B cell (primary cell): ENCODE data around the gene AGAP1. TPM values are rescaled to one million over a fixed set of nuclear protein-coding genes. Genes with fewer than 3 reads are reported as not detected.

Source experiments
- ATAC-seq: fragments of 200-7000 bp; cut with Tn5 transposase; one replicate; pipeline ENCODE4 v1.10.0; 2021; ENCODE audit warnings: low read depth, mild to moderate bottlenecking, moderate number of reproducible peaks, moderate library complexity
- CTCF ChIA-PET: fragments of 350-600 bp; sonication (Branson Sonifier 250); formaldehyde crosslinking; loops from one replicate; lab custom pipeline; 2021; ENCODE audit warnings: antibody characterized with exemption, inconsistent platforms; lab: Charles Lee
- POLR2A ChIA-PET: fragments of 350-600 bp; sonication (Branson Sonifier 250); formaldehyde crosslinking; loops from one replicate; lab custom pipeline; 2021; ENCODE audit warnings: antibody characterized with exemption; lab: Charles Lee
- DNase-seq: peaks from one replicate; pipeline ENCODE4 v3.0.0; 2013
- H2AFZ ChIP-seq: 2 replicates; pipeline ENCODE4 v1.6.1; 2012; ENCODE audit warnings: mild to moderate bottlenecking, low read depth, low read length; ENCODE audit not compliant: insufficient read depth, poor library complexity, severe bottlenecking
- H3K27ac ChIP-seq, 2 donors: 1 replicate in 1 of 2; 2 replicates in 1 of 2; pipeline ENCODE4 v1.5.1; 2012 to 2013; ENCODE audit warnings: low read length in 2 of 2, mild to moderate bottlenecking in 2 of 2, moderate library complexity in 1 of 2
- H3K27me3 ChIP-seq, 4 experiments: fragments of 200-600 bp in 1 of 4; sonication (generic) in 1 of 4; replicated peaks in 1 of 4; 1 replicate in 2 of 4; 2 replicates in 2 of 4; pipeline versions ENCODE4 v1.6.1 to v1.7.0; 2013 to 2016; ENCODE audit warnings: low read length in 3 of 4, mild to moderate bottlenecking in 2 of 4, mixed read lengths in 1 of 4, moderate library complexity in 1 of 4; ENCODE audit not compliant: insufficient read depth in 4 of 4, control insufficient read depth in 3 of 4; ENCODE audit errors: control extremely low read depth in 1 of 4
- H3K36me3 ChIP-seq, 2 experiments: replicated peaks in 1 of 2; 1 replicate in 1 of 2; 2 replicates in 1 of 2; pipeline versions ENCODE4 v1.6.1 to v1.7.1; 2013; ENCODE audit warnings: low read length in 1 of 2; ENCODE audit not compliant: insufficient read depth in 2 of 2, control insufficient read depth in 1 of 2; ENCODE audit errors: control extremely low read depth in 1 of 2, extremely low read depth in 1 of 2
- H3K4me1 ChIP-seq, 2 donors: fragments of 200-600 bp in 1 of 2; sonication (generic) in 1 of 2; 1 replicate in 1 of 2; 2 replicates in 1 of 2; pipeline versions ENCODE4 v1.5.1 to v1.6.1; 2013 to 2017; ENCODE audit warnings: low read length in 2 of 2; ENCODE audit not compliant: control insufficient read depth in 2 of 2, insufficient read depth in 2 of 2
- H3K4me2 ChIP-seq: replicated peaks from 2 replicates; pipeline ENCODE3; 2012; ENCODE audit warnings: mild to moderate bottlenecking, low read depth, low read length; ENCODE audit not compliant: poor library complexity, severe bottlenecking
- H3K4me3 ChIP-seq, 5 experiments: fragments of 200-600 bp in 1 of 5; sonication (generic) in 1 of 5; 1 replicate in 3 of 5; 2 replicates in 2 of 5; pipeline versions ENCODE4 v1.5.1 to v1.7.0; 2011 to 2016; ENCODE audit warnings: low read length in 4 of 5, mild to moderate bottlenecking in 4 of 5, low read depth in 2 of 5, control low read depth in 1 of 5, moderate library complexity in 1 of 5; ENCODE audit not compliant: insufficient read depth in 1 of 5; ENCODE audit errors: control extremely low read depth in 1 of 5, extremely low read depth in 1 of 5
- H3K79me2 ChIP-seq: fragments of 200-600 bp; sonication (generic); one replicate; pipeline ENCODE4 v1.6.0; 2016; ENCODE audit warnings: low read length; ENCODE audit not compliant: control insufficient read depth, insufficient read depth
- H3K9ac ChIP-seq: fragments of 200-600 bp; sonication (generic); 2 replicates; pipeline ENCODE4 v1.6.1; 2017; ENCODE audit warnings: mild to moderate bottlenecking, low read length, moderate library complexity
- H3K9me3 ChIP-seq, 3 donors: one replicate each; pipeline versions ENCODE4 v1.6.1 to v1.7.1; 2013; ENCODE audit warnings: low read length in 2 of 3; ENCODE audit not compliant: control insufficient read depth in 2 of 3, insufficient read depth in 1 of 3; ENCODE audit errors: control extremely low read depth in 1 of 3
- H4K20me1 ChIP-seq: 2 replicates; pipeline ENCODE4 v1.6.0; 2012; ENCODE audit warnings: mild to moderate bottlenecking, low read length; ENCODE audit not compliant: insufficient read depth, control insufficient read depth, poor library complexity, severe bottlenecking
- H3K27ac Mint-ChIP-seq: one replicate; pipeline ENCODE4 v1.8.0; 2021; ENCODE audit warnings: mixed read lengths
- H3K27me3 Mint-ChIP-seq: one replicate; pipeline ENCODE4 v1.8.0; 2021; ENCODE audit warnings: mixed read lengths
- H3K4me1 Mint-ChIP-seq: one replicate; pipeline ENCODE4 v1.8.0; 2021; ENCODE audit warnings: mixed read lengths
- H3K4me3 Mint-ChIP-seq: one replicate; pipeline ENCODE4 v1.8.0; 2021; ENCODE audit warnings: mixed read lengths
- H3K9me3 Mint-ChIP-seq: one replicate; pipeline ENCODE4 v1.8.0; 2022; ENCODE audit warnings: mixed read lengths; ENCODE audit not compliant: insufficient read depth
- EZH2 ChIP-seq: IDR thresholded peaks from 2 replicates; pipeline ENCODE4 v1.6.1; 2012; ENCODE audit warnings: borderline replicate concordance, low read depth, mild to moderate bottlenecking, moderate library complexity, low read length; ENCODE audit not compliant: insufficient read depth, poor library complexity, severe bottlenecking
- WGBS: methylation state at CpG from one replicate; pipeline ENCODE4 v1.1.5; 2013; ENCODE audit warnings: missing lambda C conversion rate; ENCODE audit not compliant: insufficient coverage; 5-methylcytosine and 5-hydroxymethylcytosine counted together
- intact Hi-C: fragments of 100-400 bp; cut with micrococcal nuclease; formaldehyde crosslinking; loops from one replicate; pipeline ENCODE4 v1.10.0; 2022
- polyA plus RNA-seq: library from polyadenylated mRNA; depleted of rRNA; stranded (reverse); fragments of >200 nt; gene quantifications from 2 replicates; pipeline ENCODE4 v1.2.3, GENCODE V29; 2012
- total RNA-seq, 2 donors: library from RNA; stranded (reverse); fragments of 120-200 nt in 1 of 2; gene quantifications; 1 replicate in 1 of 2; 2 replicates in 1 of 2; pipeline versions ENCODE4 v1.2.3 to v1.2.4, GENCODE V29; 2013 to 2022
- TF ChIP-seq, protein P1 (sequence below): fragments of 200-600 bp; IDR thresholded peaks from one replicate; pipeline ENCODE4 v1.8.0; 2022; ENCODE audit warnings: antibody characterized with exemption, mild to moderate bottlenecking

The AGAP1 gene
- total and polyA plus RNA-seq, 2 donors (not counting 1 experiment from before 2014, with no cell fraction given) = 0.01 TPM; not detected in 1

DNA sequence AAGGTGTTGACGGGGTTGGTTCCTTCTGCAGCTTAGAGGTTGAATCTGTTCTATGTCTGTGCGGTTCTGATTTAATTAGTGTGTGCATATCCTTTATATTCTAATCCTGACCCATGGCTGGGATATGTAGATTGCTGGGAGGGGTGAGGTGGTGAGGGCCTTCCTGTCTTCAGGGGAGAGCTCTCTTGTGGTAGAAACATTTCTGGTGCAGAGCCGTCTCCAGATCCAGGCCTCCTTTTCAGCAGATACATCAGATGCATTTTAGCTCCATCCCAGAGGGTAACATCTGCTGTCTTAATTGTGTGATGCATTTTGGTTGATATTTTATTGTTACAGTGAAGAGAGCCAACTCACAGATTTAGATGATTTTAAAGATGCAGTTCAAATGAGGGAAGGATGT is 227.8 kb downstream of the AGAP1 start:
- WGBS = 88% methylated on average over 1 of the region's 3 CpGs

DNA sequence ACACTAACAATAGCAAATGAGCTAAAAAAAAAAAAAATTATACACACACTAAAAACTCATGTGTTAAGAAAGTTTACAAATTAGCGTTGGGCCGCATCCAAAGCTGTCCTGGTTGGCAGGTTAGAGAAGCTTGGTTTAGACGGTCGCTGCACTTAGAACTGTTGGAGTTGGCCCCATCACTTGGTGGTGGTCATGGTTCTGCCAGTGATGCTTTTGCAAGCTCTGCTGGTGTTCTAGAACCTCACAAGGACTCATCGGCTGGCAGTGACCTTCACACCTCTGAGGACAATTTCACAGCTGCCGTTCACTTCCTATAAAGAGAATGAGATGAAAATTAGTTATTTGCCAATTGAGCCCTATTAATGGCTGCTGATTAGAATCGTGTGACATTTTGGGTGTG is 229.0 kb downstream of the AGAP1 start:
- Histone ChIP-seq H3K4me1 (no peaks in the 10 kb centered on the region), H3K9me3 (no peaks in the 10 kb centered on the region), H3K27me3 (peaks cover 0 to 3% (median 0%) of the 10 kb centered on the region in 4 experiments), H2AFZ (no peak overlapping the region), H3K4me2 (no peak overlapping the region), H4K20me1 (no peaks in the 10 kb centered on the region), H3K36me3 (no peaks in the 10 kb centered on the region), H3K9ac (no peak overlapping the region), H3K4me3 (no peak overlapping the region), H3K27ac (no peak overlapping the region), H3K79me2 (no peaks in the 10 kb centered on the region)
- CTCF ChIA-PET = no interaction called here
- TF ChIP-seq EZH2 = no peak
- TF ChIP-seq, protein P1, sequence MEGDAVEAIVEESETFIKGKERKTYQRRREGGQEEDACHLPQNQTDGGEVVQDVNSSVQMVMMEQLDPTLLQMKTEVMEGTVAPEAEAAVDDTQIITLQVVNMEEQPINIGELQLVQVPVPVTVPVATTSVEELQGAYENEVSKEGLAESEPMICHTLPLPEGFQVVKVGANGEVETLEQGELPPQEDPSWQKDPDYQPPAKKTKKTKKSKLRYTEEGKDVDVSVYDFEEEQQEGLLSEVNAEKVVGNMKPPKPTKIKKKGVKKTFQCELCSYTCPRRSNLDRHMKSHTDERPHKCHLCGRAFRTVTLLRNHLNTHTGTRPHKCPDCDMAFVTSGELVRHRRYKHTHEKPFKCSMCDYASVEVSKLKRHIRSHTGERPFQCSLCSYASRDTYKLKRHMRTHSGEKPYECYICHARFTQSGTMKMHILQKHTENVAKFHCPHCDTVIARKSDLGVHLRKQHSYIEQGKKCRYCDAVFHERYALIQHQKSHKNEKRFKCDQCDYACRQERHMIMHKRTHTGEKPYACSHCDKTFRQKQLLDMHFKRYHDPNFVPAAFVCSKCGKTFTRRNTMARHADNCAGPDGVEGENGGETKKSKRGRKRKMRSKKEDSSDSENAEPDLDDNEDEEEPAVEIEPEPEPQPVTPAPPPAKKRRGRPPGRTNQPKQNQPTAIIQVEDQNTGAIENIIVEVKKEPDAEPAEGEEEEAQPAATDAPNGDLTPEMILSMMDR = no peak
- Mint-ChIP-seq H3K4me1 (no peaks in the 10 kb centered on the region), H3K9me3 (no peaks in the 10 kb centered on the region), H3K27me3 (peaks cover 12% of the 10 kb centered on the region), H3K4me3 (no peak overlapping the region), H3K27ac (no peak overlapping the region)
- DNase-seq (no peak), ATAC-seq (no peak)
- POLR2A ChIA-PET = no interaction called here
- 95% methylated on average over 2 of the region's 7 CpGs for WGBS
- intact Hi-C loops = no loop called here

More for the DNA sequence above, 227.8 kb downstream of the AGAP1 start:
- CTCF ChIA-PET = no interaction called here
- ATAC-seq (no peak), DNase-seq (no peak)
- TF ChIP-seq, protein P1 = no peak
- TF ChIP-seq EZH2 = no peak
- Histone ChIP-seq H3K27ac (no peak overlapping the region), H3K9ac (no peak overlapping the region), H2AFZ (no peak overlapping the region), H3K27me3 (peaks cover 0 to 3% (median 0%) of the 10 kb centered on the region in 4 experiments), H3K4me3 (no peak overlapping the region), H3K36me3 (no peaks in the 10 kb centered on the region), H3K4me1 (no peaks in the 10 kb centered on the region), H3K9me3 (no peaks in the 10 kb centered on the region), H3K79me2 (no peaks in the 10 kb centered on the region), H3K4me2 (no peak overlapping the region), H4K20me1 (no peaks in the 10 kb centered on the region)
- H3K9me3 Mint-ChIP-seq = no peaks in the 10 kb centered on the region
- H3K4me3 Mint-ChIP-seq = no peak overlapping the region
- H3K4me1 Mint-ChIP-seq = no peaks in the 10 kb centered on the region
- no peak overlapping the region for H3K27ac Mint-ChIP-seq
- POLR2A ChIA-PET = no interaction called here
- intact Hi-C loops = no loop called here
- H3K27me3 Mint-ChIP-seq = peaks cover 9% of the 10 kb centered on the region
